ENCODE results near the gene SORCS2.

The SORCS2 gene

DNA sequence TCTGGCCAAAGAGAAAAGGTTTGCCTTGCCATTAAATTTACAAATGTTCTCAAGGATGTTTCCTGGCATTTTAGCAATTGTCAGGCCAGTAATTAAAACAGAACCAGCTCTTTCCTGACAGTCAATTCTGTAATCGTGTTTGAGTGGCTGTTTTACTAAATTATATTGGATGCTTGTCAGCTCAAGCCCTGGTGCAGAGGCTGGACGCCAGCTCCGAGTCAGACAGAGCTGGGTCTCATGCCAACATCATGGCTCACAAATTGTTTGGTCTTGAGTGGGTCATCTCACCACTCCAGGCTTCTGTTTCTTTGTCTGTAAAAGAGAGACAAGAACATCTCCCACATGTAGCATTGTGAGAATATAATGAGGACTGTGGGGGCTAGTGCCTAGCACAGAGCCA, 432.7 kb downstream of the SORCS2 start:
- Histone ChIP-seq H3K36me3 (ENCODE audit: control insufficient read depth in 2 of 2, insufficient read depth in 1 of 2, low read length in 2 of 2) (no peaks in the 10 kb centered on the region), H3K9me3 (ENCODE audit: control insufficient read depth, insufficient read depth, low read depth, low read length) (no peaks in the 10 kb centered on the region), H3K27ac (ENCODE audit: extremely low read depth, low read depth, low read length) (no peak overlapping the region), H3K4me3 (ENCODE audit: low read depth, low read length) (no peak overlapping the region), H3K4me1 (ENCODE audit: control insufficient read depth, insufficient read depth, low read length) (no peaks in the 10 kb centered on the region)
- ChIA-PET CTCF (no interaction called here), POLR2A (no interaction called here)
- no peak for TF ChIP-seq ZNF155 (tag by site-specific recombination; IDR thresholded peaks at IDR 0.05)
- no peak for TF ChIP-seq REPIN1 (tag by site-specific recombination; IDR thresholded peaks at IDR 0.05; ENCODE audit: low read depth)
- no peak for TF ChIP-seq ZNF248 (tag by site-specific recombination; IDR thresholded peaks at IDR 0.05)
- no peak for TF ChIP-seq YY1 (tag by site-specific recombination; IDR thresholded peaks at IDR 0.05)
- no peak for TF ChIP-seq ZNF585B (tag by site-specific recombination; IDR thresholded peaks at IDR 0.05)
- TF ChIP-seq ZBTB21 (tag by site-specific recombination; IDR thresholded peaks at IDR 0.05) = no peak
- TF ChIP-seq PRDM1 (tag by site-specific recombination; IDR thresholded peaks at IDR 0.05) = no peak
- no peak for TF ChIP-seq KLF16 (tag by site-specific recombination; IDR thresholded peaks at IDR 0.05)
- no peak for TF ChIP-seq ZNF16 (tag by site-specific recombination; IDR thresholded peaks at IDR 0.05; ENCODE audit: low read depth)
- no peak for TF ChIP-seq ZNF433 (tag by site-specific recombination; IDR thresholded peaks at IDR 0.05; ENCODE audit: low read depth)
- TF ChIP-seq, protein P1, sequence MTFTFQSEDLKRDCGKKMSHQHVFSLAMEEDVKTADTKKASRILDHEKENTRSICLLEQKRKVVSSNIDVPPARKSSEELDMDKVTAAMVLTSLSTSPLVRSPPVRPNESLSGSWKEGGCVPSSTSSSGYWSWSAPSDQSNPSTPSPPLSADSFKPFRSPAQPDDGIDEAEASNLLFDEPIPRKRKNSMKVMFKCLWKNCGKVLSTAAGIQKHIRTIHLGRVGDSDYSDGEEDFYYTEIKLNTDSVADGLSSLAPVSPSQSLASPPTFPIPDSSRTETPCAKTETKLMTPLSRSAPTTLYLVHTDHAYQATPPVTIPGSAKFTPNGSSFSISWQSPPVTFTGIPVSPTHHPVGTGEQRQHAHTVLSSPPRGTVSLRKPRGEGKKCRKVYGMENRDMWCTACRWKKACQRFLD (tag by site-specific recombination; IDR thresholded peaks at IDR 0.05) = no peak
- no peak for TF ChIP-seq ZNF214 (tag by site-specific recombination; IDR thresholded peaks at IDR 0.05; ENCODE audit: borderline replicate concordance)
- TF ChIP-seq ZNF266 (tag by site-specific recombination; IDR thresholded peaks at IDR 0.05; ENCODE audit: low read depth) = no peak
- no peak for TF ChIP-seq ZNF501 (tag by site-specific recombination; IDR thresholded peaks at IDR 0.05)

DNA sequence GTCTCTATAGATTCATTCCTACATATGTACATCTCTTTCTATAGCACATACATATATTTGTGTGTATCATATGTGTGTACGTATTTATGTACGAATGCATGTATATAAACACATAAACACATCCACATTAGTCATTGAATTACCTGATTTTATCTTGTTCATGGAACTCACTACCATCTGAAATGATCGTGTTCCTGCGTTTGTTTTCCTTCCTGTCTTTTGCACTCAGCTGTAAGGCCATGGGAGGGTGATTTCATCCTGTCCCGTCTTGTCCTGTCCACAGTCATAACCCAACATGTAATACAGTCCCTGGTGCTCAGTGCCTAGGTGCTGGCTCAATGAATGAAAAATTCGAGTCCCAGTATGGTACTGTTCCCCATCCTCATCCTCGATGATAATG, 434.2 kb downstream of the SORCS2 start:
- ChIA-PET CTCF (no interaction called here), POLR2A (no interaction called here)
- Histone ChIP-seq H3K4me3 (ENCODE audit: low read depth, low read length) (no peak overlapping the region), H3K9me3 (ENCODE audit: control insufficient read depth, insufficient read depth, low read depth, low read length) (no peaks in the 10 kb centered on the region), H3K27ac (ENCODE audit: extremely low read depth, low read depth, low read length) (no peak overlapping the region), H3K36me3 (ENCODE audit: control insufficient read depth in 2 of 2, insufficient read depth in 1 of 2, low read length in 2 of 2) (no peaks in the 10 kb centered on the region), H3K4me1 (ENCODE audit: control insufficient read depth, insufficient read depth, low read length) (no peaks in the 10 kb centered on the region)
- no peak for TF ChIP-seq SP3 (tag by site-specific recombination; IDR thresholded peaks at IDR 0.05)
- TF ChIP-seq, protein P2, sequence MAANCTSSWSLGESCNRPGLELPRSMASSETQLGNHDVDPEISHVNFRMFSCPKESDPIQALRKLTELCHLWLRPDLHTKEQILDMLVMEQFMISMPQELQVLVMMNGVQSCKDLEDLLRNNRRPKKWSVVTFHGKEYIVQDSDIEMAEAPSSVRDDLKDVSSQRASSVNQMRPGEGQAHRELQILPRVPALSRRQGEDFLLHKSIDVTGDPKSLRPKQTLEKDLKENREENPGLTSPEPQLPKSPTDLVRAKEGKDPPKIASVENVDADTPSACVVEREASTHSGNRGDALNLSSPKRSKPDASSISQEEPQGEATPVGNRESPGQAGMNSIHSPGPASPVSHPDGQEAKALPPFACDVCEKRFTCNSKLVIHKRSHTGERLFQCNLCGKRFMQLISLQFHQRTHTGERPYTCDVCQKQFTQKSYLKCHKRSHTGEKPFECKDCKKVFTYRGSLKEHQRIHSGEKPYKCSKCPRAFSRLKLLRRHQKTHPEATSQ (tag by site-specific recombination; IDR thresholded peaks at IDR 0.05) = no peak
- no peak for TF ChIP-seq ZNF2 (tag by site-specific recombination; IDR thresholded peaks at IDR 0.05)
- no peak for TF ChIP-seq KLF8 (tag by site-specific recombination; IDR thresholded peaks at IDR 0.05)
- no peak for TF ChIP-seq ZNF19 (tag by site-specific recombination; IDR thresholded peaks at IDR 0.05; ENCODE audit: low read depth)
- TF ChIP-seq TCF7L2 (IDR thresholded peaks at IDR 0.05; ENCODE audit: borderline replicate concordance, low read depth, low read length) = no peak
- TF ChIP-seq, protein P3, sequence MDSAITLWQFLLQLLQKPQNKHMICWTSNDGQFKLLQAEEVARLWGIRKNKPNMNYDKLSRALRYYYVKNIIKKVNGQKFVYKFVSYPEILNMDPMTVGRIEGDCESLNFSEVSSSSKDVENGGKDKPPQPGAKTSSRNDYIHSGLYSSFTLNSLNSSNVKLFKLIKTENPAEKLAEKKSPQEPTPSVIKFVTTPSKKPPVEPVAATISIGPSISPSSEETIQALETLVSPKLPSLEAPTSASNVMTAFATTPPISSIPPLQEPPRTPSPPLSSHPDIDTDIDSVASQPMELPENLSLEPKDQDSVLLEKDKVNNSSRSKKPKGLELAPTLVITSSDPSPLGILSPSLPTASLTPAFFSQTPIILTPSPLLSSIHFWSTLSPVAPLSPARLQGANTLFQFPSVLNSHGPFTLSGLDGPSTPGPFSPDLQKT (IDR thresholded peaks at IDR 0.05; ENCODE audit: borderline replicate concordance, low read depth, low read length) = no peak
- no peak for TF ChIP-seq ZNF423 (tag by site-specific recombination; IDR thresholded peaks at IDR 0.05)
- no peak for TF ChIP-seq HOXC10 (CRISPR knock-in tag; IDR thresholded peaks at IDR 0.05)
- no peak for TF ChIP-seq ZNF843 (tag by site-specific recombination; IDR thresholded peaks at IDR 0.05)
- no peak for TF ChIP-seq SCRT1 (tag by site-specific recombination; IDR thresholded peaks at IDR 0.05; ENCODE audit: borderline replicate concordance)
- TF ChIP-seq, protein P4, sequence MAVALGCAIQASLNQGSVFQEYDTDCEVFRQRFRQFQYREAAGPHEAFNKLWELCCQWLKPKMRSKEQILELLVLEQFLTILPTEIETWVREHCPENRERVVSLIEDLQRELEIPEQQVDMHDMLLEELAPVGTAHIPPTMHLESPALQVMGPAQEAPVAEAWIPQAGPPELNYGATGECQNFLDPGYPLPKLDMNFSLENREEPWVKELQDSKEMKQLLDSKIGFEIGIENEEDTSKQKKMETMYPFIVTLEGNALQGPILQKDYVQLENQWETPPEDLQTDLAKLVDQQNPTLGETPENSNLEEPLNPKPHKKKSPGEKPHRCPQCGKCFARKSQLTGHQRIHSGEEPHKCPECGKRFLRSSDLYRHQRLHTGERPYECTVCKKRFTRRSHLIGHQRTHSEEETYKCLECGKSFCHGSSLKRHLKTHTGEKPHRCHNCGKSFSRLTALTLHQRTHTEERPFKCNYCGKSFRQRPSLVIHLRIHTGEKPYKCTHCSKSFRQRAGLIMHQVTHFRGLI (tag by site-specific recombination; IDR thresholded peaks at IDR 0.05) = no peak

Measured in HEK293 (cell line).